Osteocyte (in vitro differentiated cells): ENCODE data around the gene SLC25A28. TPM values are rescaled to one million over a fixed set of nuclear protein-coding genes. Genes with fewer than 3 reads are reported as not detected.

ENCODE experiments used
- DNase-seq: peaks from one replicate; pipeline ENCODE4 v3.0.0; 2021; ENCODE audit warnings: mixed read lengths; ENCODE audit not compliant: unreplicated experiment; ENCODE audit errors: extremely low spot score
- H3K27ac Mint-ChIP-seq: one replicate; pipeline ENCODE4 v1.8.0; 2021; ENCODE audit warnings: mild to moderate bottlenecking, mixed read lengths; ENCODE audit not compliant: unreplicated experiment
- H3K27me3 Mint-ChIP-seq: one replicate; pipeline ENCODE4 v1.8.0; 2021; ENCODE audit warnings: mixed read lengths; ENCODE audit not compliant: unreplicated experiment
- H3K36me3 Mint-ChIP-seq: one replicate; pipeline ENCODE4 v1.8.0; 2021; ENCODE audit warnings: mixed read lengths; ENCODE audit not compliant: unreplicated experiment
- H3K4me1 Mint-ChIP-seq: one replicate; pipeline ENCODE4 v1.8.0; 2021; ENCODE audit warnings: mixed read lengths; ENCODE audit not compliant: unreplicated experiment
- H3K4me3 Mint-ChIP-seq: one replicate; pipeline ENCODE4 v1.8.0; 2021; ENCODE audit warnings: mild to moderate bottlenecking, moderate library complexity, mixed read lengths; ENCODE audit not compliant: unreplicated experiment
- H3K9me3 Mint-ChIP-seq: one replicate; pipeline ENCODE4 v1.8.0; 2021; ENCODE audit warnings: mixed read lengths; ENCODE audit not compliant: unreplicated experiment
- CTCF ChIP-seq: fragments of 200-600 bp; sonication (generic); IDR thresholded peaks from 2 replicates; pipeline ENCODE4 v1.5.0; 2021; ENCODE audit warnings: antibody characterized with exemption, mild to moderate bottlenecking, moderate library complexity
- total RNA-seq: library from RNA; stranded (reverse); gene quantifications from 2 replicates; pipeline ENCODE4 v1.2.1, GENCODE V29; 2021

Gene SLC25A28
- total RNA-seq, 1 donor from 2014 or later = 32.9 TPM

- Mint-ChIP-seq H3K9me3 (no peaks in the 10 kb centered on the region), H3K4me1 (no peaks in the 10 kb centered on the region), H3K4me3 (no peak overlapping the region), H3K36me3 (peaks cover 8% of the 10 kb centered on the region), H3K27me3 (no peaks in the 10 kb centered on the region), H3K27ac (no peak overlapping the region)
- DNase-seq = no peak
- TF ChIP-seq CTCF = no peak
These were observed 8.9 kb downstream of the SLC25A28 start for GRCh38 chr10:99611326-99611725.

- H3K27ac Mint-ChIP-seq = no peak overlapping the region
- no peaks in the 10 kb centered on the region for H3K27me3 Mint-ChIP-seq
- no peaks in the 10 kb centered on the region for H3K9me3 Mint-ChIP-seq
- no peak for DNase-seq
- no peak overlapping the region for H3K4me3 Mint-ChIP-seq
- TF ChIP-seq CTCF = no peak
- H3K4me1 Mint-ChIP-seq = no peaks in the 10 kb centered on the region
- peaks cover 8% of the 10 kb centered on the region for H3K36me3 Mint-ChIP-seq
These were observed 10.0 kb downstream of the SLC25A28 start for GRCh38 chr10:99610221-99610620.

GRCh38 chr10:99609186-99609585, 11.1 kb downstream of the SLC25A28 start:
- DNase-seq = no peak
- H3K27ac Mint-ChIP-seq = no peak overlapping the region
- no peaks in the 10 kb centered on the region for H3K4me1 Mint-ChIP-seq
- no peaks in the 10 kb centered on the region for H3K27me3 Mint-ChIP-seq
- peaks cover 8% of the 10 kb centered on the region for H3K36me3 Mint-ChIP-seq
- no peak overlapping the region for H3K4me3 Mint-ChIP-seq
- no peaks in the 10 kb centered on the region for H3K9me3 Mint-ChIP-seq
- TF ChIP-seq CTCF = no peak

GRCh38 chr10:99605351-99605750, 14.9 kb downstream of the SLC25A28 start:
- Mint-ChIP-seq H3K27me3 (peaks cover 13% of the 10 kb centered on the region), H3K9me3 (no peaks in the 10 kb centered on the region), H3K36me3 (peaks cover 8% of the 10 kb centered on the region), H3K4me1 (no peaks in the 10 kb centered on the region), H3K27ac (no peak overlapping the region), H3K4me3 (no peak overlapping the region)
- no peak for TF ChIP-seq CTCF
- no peak for DNase-seq

GRCh38 chr10:99604862-99605261, 15.4 kb downstream of the SLC25A28 start:
- H3K4me1 Mint-ChIP-seq = no peaks in the 10 kb centered on the region
- H3K27me3 Mint-ChIP-seq = peaks cover 18% of the 10 kb centered on the region
- peaks cover 5% of the 10 kb centered on the region for H3K36me3 Mint-ChIP-seq
- H3K9me3 Mint-ChIP-seq = no peaks in the 10 kb centered on the region
- DNase-seq = no peak
- no peak for TF ChIP-seq CTCF
- H3K4me3 Mint-ChIP-seq = no peak overlapping the region
- H3K27ac Mint-ChIP-seq = no peak overlapping the region
